SH-SY5Y (cell line): ENCODE measurements around the gene CMSS1.

Experiments
- GATA2 ChIP-seq: IDR thresholded peaks from 2 replicates; pipeline ENCODE4 v1.6.1; 2011; ENCODE audit warnings: mild to moderate bottlenecking, low read depth, low read length
- GATA3 ChIP-seq: IDR thresholded peaks from 2 replicates; pipeline ENCODE4 v1.6.1; 2011; ENCODE audit warnings: low read depth, mild to moderate bottlenecking, low read length, moderate library complexity

DNA sequence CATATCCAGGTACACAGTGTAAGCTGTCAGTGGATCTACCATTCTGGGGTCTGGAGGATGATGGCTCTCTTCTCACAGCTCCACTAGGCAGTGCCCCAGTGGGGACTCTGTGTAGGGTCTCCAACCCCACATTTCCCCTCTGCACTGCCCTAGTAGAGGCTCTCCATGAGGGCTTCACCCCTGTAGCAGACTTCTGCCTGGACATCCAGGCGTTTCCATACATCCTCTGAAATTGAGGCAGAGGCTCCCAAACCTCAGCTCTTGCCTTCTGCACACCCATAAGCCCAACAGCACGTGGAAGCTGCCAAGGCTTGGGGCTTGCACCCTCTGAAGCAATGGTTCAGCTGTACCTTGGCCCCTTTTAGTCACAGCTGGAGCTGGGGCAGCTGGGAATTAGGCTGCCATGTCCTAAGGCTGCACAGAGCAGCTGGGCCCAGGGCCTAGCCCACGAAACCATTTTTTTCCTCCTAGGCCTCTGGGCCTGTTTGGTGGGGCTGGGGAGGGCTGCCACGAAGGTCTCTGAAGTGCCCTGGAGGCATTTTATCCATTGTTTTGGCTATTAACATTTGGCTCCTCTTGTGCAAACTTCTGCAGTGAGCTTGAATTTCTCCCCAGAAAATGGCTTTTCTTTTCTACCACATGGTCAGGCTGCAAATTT is 362.2 kb downstream of the CMSS1 start:
- TF ChIP-seq GATA2 (no peak), GATA3 (no peak)
